Stimulated activated CD8-positive, alpha-beta memory T cell treated with anti-CD3 and anti-CD28 coated beads, Interleukin-15, amount 100 ng/mL, for 1 hour (primary cell): ENCODE measurements around the gene MTARC1.

Source experiments
- DNase-seq: peaks from one replicate; pipeline ENCODE4 v3.0.0-alpha.2; 2020; ENCODE audit warnings: low read depth

The MTARC1 gene

GRCh38 chr1:220786337-220787068 is at the start of gene MTARC1:
Gene MTARC1, plus strand, starts transcription at chr1:220786913. Its CDS starts 32 bp downstream, at chr1:220786945.
- DNase-seq: no peak

GRCh38 chr1:220741349-220741748 is 45.4 kb upstream of the MTARC1 start:
- no peak for DNase-seq

- no peak for DNase-seq
These were observed 44.9 kb upstream of the MTARC1 start for GRCh38 chr1:220741825-220742224.

GRCh38 chr1:220742520-220742919 is 44.2 kb upstream of the MTARC1 start:
- no peak for DNase-seq

- DNase-seq: no peak
These were observed 39.9 kb upstream of the MTARC1 start for GRCh38 chr1:220746851-220747250.

- no peak for DNase-seq
These were observed 39.1 kb upstream of the MTARC1 start for GRCh38 chr1:220747437-220748088.

- no peak for DNase-seq
These were observed 38.4 kb upstream of the MTARC1 start, which contains the start of gene MTARC2 for GRCh38 chr1:220748089-220748934. Gene MTARC2, plus strand, starts transcription at chr1:220748322. Its CDS starts 210 bp downstream, at chr1:220748532.

GRCh38 chr1:220748936-220749335 is 37.8 kb upstream of the MTARC1 start:
- DNase-seq: no peak

- no peak for DNase-seq
These were observed 36.6 kb upstream of the MTARC1 start for GRCh38 chr1:220750131-220750515.

GRCh38 chr1:220751111-220751510 is 35.6 kb upstream of the MTARC1 start:
- DNase-seq: no peak

- no peak for DNase-seq
These were observed 32.3 kb upstream of the MTARC1 start for GRCh38 chr1:220754212-220754917.

GRCh38 chr1:220754918-220755295 is 31.8 kb upstream of the MTARC1 start:
- DNase-seq: no peak

- no peak for DNase-seq
These were observed 31.4 kb upstream of the MTARC1 start for GRCh38 chr1:220755309-220755708.

- no peak for DNase-seq
These were observed 29.3 kb upstream of the MTARC1 start for GRCh38 chr1:220757441-220757840.

- DNase-seq: no peak
These were observed 27.6 kb upstream of the MTARC1 start for GRCh38 chr1:220759147-220759546.

GRCh38 chr1:220761688-220762427 is 24.9 kb upstream of the MTARC1 start:
- no peak for DNase-seq

GRCh38 chr1:220764757-220765156 is 22.0 kb upstream of the MTARC1 start:
- DNase-seq: no peak

GRCh38 chr1:220767312-220768125 is 19.2 kb upstream of the MTARC1 start:
- no peak for DNase-seq

GRCh38 chr1:220768126-220768601 is 18.5 kb upstream of the MTARC1 start:
- no peak for DNase-seq

- no peak for DNase-seq
These were observed 17.5 kb upstream of the MTARC1 start for GRCh38 chr1:220769205-220769604.
